A549 (cell line): ENCODE measurements around the gene TSC22D1. TPM values are rescaled to one million over a fixed set of nuclear protein-coding genes. Genes with fewer than 3 reads are reported as not detected.

Source experiments
- ATAC-seq, 2 experiments: fragments of 200-7000 bp in 1 of 2; fragments of >200 bp in 1 of 2; cut with Nextera tagmentation in 1 of 2; cut with Tn5 transposase in 1 of 2; 3 replicates each; pipeline versions ENCODE4 v1.8.0 to v1.9.1; 2018 to 2020; ENCODE audit warnings: mild to moderate bottlenecking in 1 of 2, moderate library complexity in 1 of 2
- CTCF ChIA-PET: fragments of 300-600 bp; sonication (Branson Sonifier 250); formaldehyde crosslinking; extraction: SDS; loops from one replicate; lab custom pipeline; 2021; ENCODE audit warnings: antibody characterized with exemption, inconsistent platforms; lab: Yijun Ruan, JAX
- POLR2A ChIA-PET: fragments of 350-600 bp; formaldehyde crosslinking; extraction: SDS; loops from one replicate; lab custom pipeline; 2021; ENCODE audit warnings: antibody characterized with exemption, inconsistent platforms; lab: Yijun Ruan, JAX
- DNase-seq, 2 experiments: peaks; one replicate each; pipeline versions ENCODE4 v3.0.0 to v3.0.0-alpha.2; 2011 to 2016; ENCODE audit warnings: low read depth in 1 of 2, low spot score in 1 of 2
- FAIRE-seq: peaks from 2 replicates; lab custom pipeline; 2011; peaks lifted over from hg19 to GRCh38; lab: Jason Lieb, UNC
- H3K27ac ChIP-seq, 2 experiments: fragments of >200 bp; sonication (Bioruptor Twin); formaldehyde crosslinking; 3 replicates each; pipeline ENCODE4 v1.5.1; 2016 to 2017
- H3K4me1 ChIP-seq: fragments of >200 bp; sonication (Bioruptor Twin); formaldehyde crosslinking; 3 replicates; pipeline ENCODE4 v1.6.1; 2016
- H3K4me2 ChIP-seq: fragments of >200 bp; sonication (Bioruptor Twin); formaldehyde crosslinking; 3 replicates; pipeline ENCODE4 v1.6.1; 2016
- H3K4me3 ChIP-seq: fragments of >200 bp; sonication (Bioruptor Twin); formaldehyde crosslinking; 3 replicates; pipeline ENCODE4 v1.5.1; 2016
- H3K9me3 ChIP-seq: fragments of >200 bp; sonication (Bioruptor Twin); formaldehyde crosslinking; 3 replicates; pipeline ENCODE4 v1.6.1; 2016
- CEBPB ChIP-seq, 2 experiments: fragments of >200 bp in 1 of 2; sonication (Bioruptor Twin) in 1 of 2; formaldehyde crosslinking in 1 of 2; IDR thresholded peaks; 2 replicates each; pipeline ENCODE4 v1.6.1; 2012 to 2016
- ESRRA ChIP-seq: fragments of 150-350 bp; IDR thresholded peaks from 2 replicates; pipeline ENCODE4 v1.6.1; 2014; ENCODE audit warnings: mild to moderate bottlenecking, low read length, borderline replicate concordance
- FOSB ChIP-seq: fragments of 250-450 bp; sonication (Bioruptor Pico); IDR thresholded peaks from 2 replicates; pipeline ENCODE4 v1.5.0; 2020; ENCODE audit warnings: mild to moderate bottlenecking, moderate library complexity
- GATA3 ChIP-seq: IDR thresholded peaks from 2 replicates; pipeline ENCODE4 v1.6.1; 2012; ENCODE audit warnings: borderline replicate concordance
- HEYL ChIP-seq: fragments of 250-450 bp; sonication (Bioruptor Pico); IDR thresholded peaks from 2 replicates; pipeline ENCODE4 v1.8.0; 2021; ENCODE audit warnings: mild to moderate bottlenecking, moderate library complexity
- HOXB5 ChIP-seq: fragments of 250-450 bp; sonication (Bioruptor Pico); IDR thresholded peaks from 2 replicates; pipeline ENCODE4 v1.5.0; 2020; ENCODE audit warnings: mild to moderate bottlenecking, moderate library complexity
- JUN ChIP-seq, 2 experiments: fragments of >200 bp; sonication (Bioruptor Twin); formaldehyde crosslinking; IDR thresholded peaks; 2 replicates in 1 of 2; 3 replicates in 1 of 2; pipeline ENCODE4 v1.6.1; 2016 to 2017
- KDM1A ChIP-seq: fragments of 200-600 bp; sonication (generic); IDR thresholded peaks from 2 replicates; pipeline ENCODE4 v1.6.1; 2016; ENCODE audit warnings: low read depth, mild to moderate bottlenecking
- KDM5A ChIP-seq: fragments of 200-600 bp; sonication (generic); IDR thresholded peaks from 2 replicates; pipeline ENCODE4 v1.6.1; 2016; ENCODE audit warnings: antibody characterized with exemption, mild to moderate bottlenecking
- MAFK ChIP-seq: fragments of 450-650 bp; IDR thresholded peaks from 2 replicates; pipeline ENCODE4 v1.6.1; 2014; ENCODE audit not compliant: partially characterized antibody
- MYC ChIP-seq: IDR thresholded peaks from 2 replicates; pipeline ENCODE4 v1.6.1; 2012; ENCODE audit warnings: mild to moderate bottlenecking, inconsistent platforms, low read length, improper control_type of control experiment, borderline replicate concordance
- NFE2L2 ChIP-seq: fragments of 150-350 bp; conservative IDR thresholded peaks from 2 replicates; pipeline ENCODE4 v1.6.1; 2014; ENCODE audit warnings: low read length
- RAD21 ChIP-seq, 2 experiments: fragments of >200 bp in 1 of 2; sonication (Bioruptor Twin) in 1 of 2; formaldehyde crosslinking in 1 of 2; IDR thresholded peaks in 1 of 2; conservative IDR thresholded peaks in 1 of 2; 2 replicates in 1 of 2; 3 replicates in 1 of 2; pipeline ENCODE4 v1.6.1; 2012 to 2018; ENCODE audit warnings: inconsistent platforms in 1 of 2
- RARB ChIP-seq: fragments of 250-450 bp; sonication (Bioruptor Pico); IDR thresholded peaks from 2 replicates; pipeline ENCODE4 v1.8.0; 2021; ENCODE audit warnings: mild to moderate bottlenecking, moderate library complexity
- RNF2 ChIP-seq: fragments of 200-600 bp; sonication (generic); IDR thresholded peaks from 2 replicates; pipeline ENCODE4 v1.6.1; 2016; ENCODE audit warnings: low read depth, mild to moderate bottlenecking, antibody characterized with exemption, moderate library complexity, borderline replicate concordance
- SREBF2 ChIP-seq: fragments of 450-650 bp; IDR thresholded peaks from 2 replicates; pipeline ENCODE4 v1.6.1; 2014; ENCODE audit warnings: mild to moderate bottlenecking, moderate library complexity
- ZC3H11A ChIP-seq: fragments of 450-650 bp; IDR thresholded peaks from 2 replicates; pipeline ENCODE4 v1.6.1; 2014; ENCODE audit warnings: antibody characterized with exemption, mild to moderate bottlenecking
- ZSCAN20 ChIP-seq: fragments of 250-450 bp; sonication (Bioruptor Pico); IDR thresholded peaks from 2 replicates; pipeline ENCODE4 v1.8.0; 2022; ENCODE audit warnings: mild to moderate bottlenecking, moderate library complexity
- WGBS: methylation state at CpG from one replicate; pipeline ENCODE4 v1.1.6; 2017; ENCODE audit errors: missing lambda C conversion rate; 5-methylcytosine and 5-hydroxymethylcytosine counted together
- polyA plus RNA-seq, 4 experiments: library from polyadenylated mRNA; depleted of rRNA in 3 of 4; stranded (reverse); fragments of >200 nt; fragmentation: RNase III in 1 of 4; extraction: RNeasy Plus Mini Kit Qiagen cat#74134 plus additional on column Dnase treatment in 1 of 4; gene quantifications; 2 replicates in 3 of 4; 3 replicates in 1 of 4; pipeline ENCODE4 v1.2.3, GENCODE V29; 2011 to 2017
- TF ChIP-seq, protein P1 (sequence below): fragments of >200 bp; sonication (Bioruptor Twin); formaldehyde crosslinking; IDR thresholded peaks from 3 replicates; pipeline ENCODE4 v1.5.1; 2016
- TF ChIP-seq, protein P2 (sequence below): fragments of >200 bp; sonication (Bioruptor Twin); formaldehyde crosslinking; IDR thresholded peaks from 3 replicates; pipeline ENCODE4 v1.6.1; 2016
- TF ChIP-seq, protein P3 (sequence below): fragments of 450-650 bp; IDR thresholded peaks from 2 replicates; pipeline ENCODE4 v1.6.1; 2014; ENCODE audit warnings: antibody characterized with exemption
- TF ChIP-seq, protein P4 (sequence below): IDR thresholded peaks from 2 replicates; pipeline ENCODE4 v1.6.1; 2012; ENCODE audit warnings: low read depth, borderline replicate concordance

Gene TSC22D1
- polyA plus RNA-seq, 2 of the 4 experiments (the other 2 are of a cell fraction), result 66.8 to 196 TPM

DNA sequence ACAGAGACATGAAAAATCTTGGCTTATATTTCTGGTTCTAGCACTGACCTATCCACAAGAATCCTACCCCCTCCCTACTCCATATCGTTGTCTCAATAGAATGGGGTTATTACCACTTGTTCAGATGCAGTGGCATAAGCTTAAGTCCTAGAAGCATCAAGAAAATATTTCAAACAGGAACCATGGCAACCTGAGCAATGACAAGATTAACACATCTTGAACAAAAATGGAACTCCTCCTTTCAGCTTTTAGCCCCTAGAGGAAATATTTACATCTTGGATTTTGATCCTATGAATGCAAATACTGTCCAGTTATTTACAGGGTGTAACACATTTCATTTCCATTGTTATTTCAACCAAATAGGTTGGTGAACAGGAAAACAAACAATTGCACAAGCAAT lies 46.1 kb upstream of the TSC22D1 start:
- no peaks in the 10 kb centered on the region for H3K9me3 ChIP-seq
- POLR2A ChIA-PET, result no interaction called here

DNA sequence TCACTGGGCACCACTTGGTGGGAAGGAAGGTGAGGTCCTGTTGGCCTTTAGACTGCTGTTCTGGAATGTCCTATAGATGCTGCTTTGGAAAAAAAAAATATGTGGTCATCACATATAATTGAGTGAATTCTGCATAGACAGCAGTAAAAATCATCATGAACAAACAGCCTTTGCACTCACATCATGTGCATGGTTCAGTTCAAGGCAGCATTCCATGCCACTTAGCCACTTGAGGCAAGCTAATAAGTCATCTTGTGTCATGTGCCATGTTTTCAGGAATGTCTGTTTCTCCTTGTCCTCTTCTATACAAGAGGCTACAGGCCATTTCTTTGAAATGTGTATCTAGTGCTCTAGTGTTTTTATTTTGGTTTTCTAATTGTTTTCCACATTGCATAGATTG lies 43.9 kb upstream of the TSC22D1 start:
- POLR2A ChIA-PET, result no interaction called here
- no peak for TF ChIP-seq NFE2L2
- TF ChIP-seq MAFK, result peak; percentile 51
- no peak for TF ChIP-seq FOSB (CRISPR knock-in tag)
- Histone ChIP-seq H3K4me1 (peaks cover 7% of the 10 kb centered on the region; the same call in 1 of the 3 replicates), H3K9me3 (no peaks in the 10 kb centered on the region), H3K4me2 (no peak overlapping the region), H3K4me3 (no peak overlapping the region), H3K27ac (no peak overlapping the region)
- CTCF ChIA-PET, result no interaction called here
- ATAC-seq (no peak), DNase-seq (peak in 1 of 2 experiments; percentile 17), FAIRE-seq (no peak)

More for the DNA sequence above, 46.1 kb upstream of the TSC22D1 start:
- WGBS, result 32% methylated on average over 1 of the region's 1 CpG
- Histone ChIP-seq H3K4me3 (no peak overlapping the region), H3K27ac (no peak overlapping the region), H3K4me2 (0 out of 3 replicates have a peak overlapping the region, but pooled peaks have one; percentile 4), H3K4me1 (peaks cover 7% of the 10 kb centered on the region; the same call in 1 of the 3 replicates)
- DNase-seq, result peak; percentile 3 to 39
- CTCF ChIA-PET, result no interaction called here
- no peak for FAIRE-seq
- peak in 1 of 2 experiments; percentile 64; a peak in 3 of 6 replicates for ATAC-seq
- TF ChIP-seq, protein P1, sequence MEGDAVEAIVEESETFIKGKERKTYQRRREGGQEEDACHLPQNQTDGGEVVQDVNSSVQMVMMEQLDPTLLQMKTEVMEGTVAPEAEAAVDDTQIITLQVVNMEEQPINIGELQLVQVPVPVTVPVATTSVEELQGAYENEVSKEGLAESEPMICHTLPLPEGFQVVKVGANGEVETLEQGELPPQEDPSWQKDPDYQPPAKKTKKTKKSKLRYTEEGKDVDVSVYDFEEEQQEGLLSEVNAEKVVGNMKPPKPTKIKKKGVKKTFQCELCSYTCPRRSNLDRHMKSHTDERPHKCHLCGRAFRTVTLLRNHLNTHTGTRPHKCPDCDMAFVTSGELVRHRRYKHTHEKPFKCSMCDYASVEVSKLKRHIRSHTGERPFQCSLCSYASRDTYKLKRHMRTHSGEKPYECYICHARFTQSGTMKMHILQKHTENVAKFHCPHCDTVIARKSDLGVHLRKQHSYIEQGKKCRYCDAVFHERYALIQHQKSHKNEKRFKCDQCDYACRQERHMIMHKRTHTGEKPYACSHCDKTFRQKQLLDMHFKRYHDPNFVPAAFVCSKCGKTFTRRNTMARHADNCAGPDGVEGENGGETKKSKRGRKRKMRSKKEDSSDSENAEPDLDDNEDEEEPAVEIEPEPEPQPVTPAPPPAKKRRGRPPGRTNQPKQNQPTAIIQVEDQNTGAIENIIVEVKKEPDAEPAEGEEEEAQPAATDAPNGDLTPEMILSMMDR, result no peak
- TF ChIP-seq GATA3, result no peak
- TF ChIP-seq, protein P2, sequence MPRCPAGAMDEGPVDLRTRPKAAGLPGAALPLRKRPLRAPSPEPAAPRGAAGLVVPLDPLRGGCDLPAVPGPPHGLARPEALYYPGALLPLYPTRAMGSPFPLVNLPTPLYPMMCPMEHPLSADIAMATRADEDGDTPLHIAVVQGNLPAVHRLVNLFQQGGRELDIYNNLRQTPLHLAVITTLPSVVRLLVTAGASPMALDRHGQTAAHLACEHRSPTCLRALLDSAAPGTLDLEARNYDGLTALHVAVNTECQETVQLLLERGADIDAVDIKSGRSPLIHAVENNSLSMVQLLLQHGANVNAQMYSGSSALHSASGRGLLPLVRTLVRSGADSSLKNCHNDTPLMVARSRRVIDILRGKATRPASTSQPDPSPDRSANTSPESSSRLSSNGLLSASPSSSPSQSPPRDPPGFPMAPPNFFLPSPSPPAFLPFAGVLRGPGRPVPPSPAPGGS, result no peak
- TF ChIP-seq ESRRA, result no peak
- no peak for TF ChIP-seq HEYL (CRISPR knock-in tag)
- TF ChIP-seq MAFK, result no peak
- TF ChIP-seq RAD21 (conservative IDR thresholded peaks at IDR 0.05 in 1 of 2, IDR thresholded peaks at IDR 0.05 in 1 of 2), result no peak
- TF ChIP-seq RNF2, result no peak
- no peak for TF ChIP-seq MYC
- TF ChIP-seq JUN (IDR thresholded peaks at IDR 0.05), result no peak
- no peak for TF ChIP-seq KDM5A
- TF ChIP-seq, protein P3, sequence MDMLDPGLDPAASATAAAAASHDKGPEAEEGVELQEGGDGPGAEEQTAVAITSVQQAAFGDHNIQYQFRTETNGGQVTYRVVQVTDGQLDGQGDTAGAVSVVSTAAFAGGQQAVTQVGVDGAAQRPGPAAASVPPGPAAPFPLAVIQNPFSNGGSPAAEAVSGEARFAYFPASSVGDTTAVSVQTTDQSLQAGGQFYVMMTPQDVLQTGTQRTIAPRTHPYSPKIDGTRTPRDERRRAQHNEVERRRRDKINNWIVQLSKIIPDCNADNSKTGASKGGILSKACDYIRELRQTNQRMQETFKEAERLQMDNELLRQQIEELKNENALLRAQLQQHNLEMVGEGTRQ, result no peak
- no peak for TF ChIP-seq KDM1A
- no peak for TF ChIP-seq ZSCAN20 (CRISPR knock-in tag)
- no peak for TF ChIP-seq ZC3H11A
- TF ChIP-seq, protein P4, sequence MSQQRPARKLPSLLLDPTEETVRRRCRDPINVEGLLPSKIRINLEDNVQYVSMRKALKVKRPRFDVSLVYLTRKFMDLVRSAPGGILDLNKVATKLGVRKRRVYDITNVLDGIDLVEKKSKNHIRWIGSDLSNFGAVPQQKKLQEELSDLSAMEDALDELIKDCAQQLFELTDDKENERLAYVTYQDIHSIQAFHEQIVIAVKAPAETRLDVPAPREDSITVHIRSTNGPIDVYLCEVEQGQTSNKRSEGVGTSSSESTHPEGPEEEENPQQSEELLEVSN, result no peak

DNA sequence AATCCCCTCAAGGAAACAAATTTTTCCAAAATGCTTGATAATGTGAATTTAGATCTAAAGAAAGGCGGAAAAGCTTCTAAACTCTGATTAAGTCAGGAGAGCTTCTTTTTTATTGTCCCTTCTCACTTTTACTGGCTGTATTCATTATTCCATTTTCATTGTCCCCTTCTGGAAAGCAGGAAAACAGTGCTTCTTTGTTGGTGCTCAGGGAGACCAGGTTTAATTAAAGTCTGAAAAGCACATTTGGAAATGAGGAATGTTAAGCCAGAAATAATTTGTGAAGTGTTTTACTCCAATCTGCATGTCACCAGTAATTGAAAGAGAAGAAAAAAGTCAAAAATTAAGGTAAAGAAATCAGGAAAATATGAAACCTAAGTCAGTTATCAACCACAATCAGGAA lies 43.5 kb upstream of the TSC22D1 start:
- CTCF ChIA-PET, result no interaction called here
- Histone ChIP-seq H3K9me3 (no peaks in the 10 kb centered on the region), H3K27ac (no peak overlapping the region), H3K4me2 (no peak overlapping the region), H3K4me1 (peaks cover 7% of the 10 kb centered on the region; the same call in 1 of the 3 replicates), H3K4me3 (no peak overlapping the region)
- POLR2A ChIA-PET, result no interaction called here
- FAIRE-seq (no peak), DNase-seq (no peak), ATAC-seq (no peak)
- WGBS, result 96% methylated on average over 1 of the region's 1 CpG
- TF ChIP-seq RARB (CRISPR knock-in tag), result no peak
- TF ChIP-seq HOXB5 (CRISPR knock-in tag), result no peak
- TF ChIP-seq CEBPB (IDR thresholded peaks at IDR 0.05), result no peak
- no peak for TF ChIP-seq GATA3
- no peak for TF ChIP-seq KDM1A
- no peak for TF ChIP-seq SREBF2
- TF ChIP-seq, all 56 proteins: peak for 0
